Measurements from ENCODE around the gene MFAP4.

The MFAP4 gene

GRCh38 chr17:19372866-19373504 lies 14.0 kb downstream of the MFAP4 start:
- DNase-seq (ENCODE audit: low read depth, low spot score) = no peak
- no peak overlapping the region for H3K9ac ChIP-seq (ENCODE audit: insufficient read length, low read depth)
- H3K36me3 ChIP-seq (ENCODE audit: insufficient read depth, insufficient read length, low read length) = no peaks in the 10 kb centered on the region
- no peak overlapping the region for H3K4me3 ChIP-seq (ENCODE audit: insufficient read length, low read depth)
- H3K4me1 ChIP-seq (ENCODE audit: insufficient read depth, insufficient read length) = peaks cover 7% of the 10 kb centered on the region
- no peak for TF ChIP-seq ZNF274 (IDR thresholded peaks at IDR 0.05; ENCODE audit: low read depth, low read length)
- no peaks in the 10 kb centered on the region for H3K9me3 ChIP-seq (ENCODE audit: insufficient read depth, low read length)
- no peaks in the 10 kb centered on the region for H3K27me3 ChIP-seq (ENCODE audit: insufficient read depth, insufficient read length)

- no peak overlapping the region for H3K9ac ChIP-seq (ENCODE audit: insufficient read length, low read depth)
- no peaks in the 10 kb centered on the region for H3K27me3 ChIP-seq (ENCODE audit: insufficient read depth, insufficient read length)
- peaks cover 7% of the 10 kb centered on the region for H3K4me1 ChIP-seq (ENCODE audit: insufficient read depth, insufficient read length)
- TF ChIP-seq YY1 (IDR thresholded peaks at IDR 0.05; ENCODE audit: insufficient read depth, insufficient read length) = no peak
- no peak for TF ChIP-seq SUZ12 (IDR thresholded peaks at IDR 0.05; ENCODE audit: extremely low read depth, insufficient read depth, insufficient read length)
- no peak for TF ChIP-seq ZNF274 (IDR thresholded peaks at IDR 0.05; ENCODE audit: low read depth, low read length)
- H3K9me3 ChIP-seq (ENCODE audit: insufficient read depth, low read length) = no peaks in the 10 kb centered on the region
- no peak overlapping the region for H3K4me3 ChIP-seq (ENCODE audit: insufficient read length, low read depth)
- H3K36me3 ChIP-seq (ENCODE audit: insufficient read depth, insufficient read length, low read length) = no peaks in the 10 kb centered on the region
- no peak for DNase-seq (ENCODE audit: low read depth, low spot score)
These were observed 14.6 kb downstream of the MFAP4 start for GRCh38 chr17:19372439-19372838.

- no peak for DNase-seq (ENCODE audit: low read depth, low spot score)
- Histone ChIP-seq H3K27me3 (ENCODE audit: insufficient read depth, insufficient read length) (no peaks in the 10 kb centered on the region), H3K9me3 (ENCODE audit: insufficient read depth, low read length) (no peaks in the 10 kb centered on the region), H3K4me3 (ENCODE audit: insufficient read length, low read depth) (no peak overlapping the region), H3K36me3 (ENCODE audit: insufficient read depth, insufficient read length, low read length) (no peaks in the 10 kb centered on the region), H3K9ac (ENCODE audit: insufficient read length, low read depth) (no peak overlapping the region), H3K4me1 (ENCODE audit: insufficient read depth, insufficient read length) (peaks cover 7% of the 10 kb centered on the region)
- TF ChIP-seq YY1 (IDR thresholded peaks at IDR 0.05; ENCODE audit: insufficient read depth, insufficient read length) = no peak
- no peak for TF ChIP-seq ZNF274 (IDR thresholded peaks at IDR 0.05; ENCODE audit: low read depth, low read length)
- no peak for TF ChIP-seq SUZ12 (IDR thresholded peaks at IDR 0.05; ENCODE audit: extremely low read depth, insufficient read depth, insufficient read length)
These were observed 15.0 kb downstream of the MFAP4 start for GRCh38 chr17:19372011-19372370.

- TF ChIP-seq ZNF274 (IDR thresholded peaks at IDR 0.05; ENCODE audit: low read depth, low read length) (no peak), SUZ12 (IDR thresholded peaks at IDR 0.05; ENCODE audit: extremely low read depth, insufficient read depth, insufficient read length) (no peak), YY1 (IDR thresholded peaks at IDR 0.05; ENCODE audit: insufficient read depth, insufficient read length) (no peak)
- Histone ChIP-seq H3K36me3 (ENCODE audit: insufficient read depth, insufficient read length, low read length) (no peaks in the 10 kb centered on the region), H3K9me3 (ENCODE audit: insufficient read depth, low read length) (no peaks in the 10 kb centered on the region), H3K4me3 (ENCODE audit: insufficient read length, low read depth) (no peak overlapping the region), H3K9ac (ENCODE audit: insufficient read length, low read depth) (no peak overlapping the region), H3K27me3 (ENCODE audit: insufficient read depth, insufficient read length) (no peaks in the 10 kb centered on the region), H3K4me1 (ENCODE audit: insufficient read depth, insufficient read length) (peaks cover 7% of the 10 kb centered on the region)
- no peak for DNase-seq (ENCODE audit: low read depth, low spot score)
These were observed 15.6 kb downstream of the MFAP4 start for GRCh38 chr17:19371259-19372010.

- no peak for DNase-seq (ENCODE audit: low read depth, low spot score)
- TF ChIP-seq YY1 (IDR thresholded peaks at IDR 0.05; ENCODE audit: insufficient read depth, insufficient read length) (no peak), ZNF274 (IDR thresholded peaks at IDR 0.05; ENCODE audit: low read depth, low read length) (no peak), SUZ12 (IDR thresholded peaks at IDR 0.05; ENCODE audit: extremely low read depth, insufficient read depth, insufficient read length) (no peak)
- peaks cover 7% of the 10 kb centered on the region for H3K4me1 ChIP-seq (ENCODE audit: insufficient read depth, insufficient read length)
- peak overlapping the region; percentile 9 for H3K9ac ChIP-seq (ENCODE audit: insufficient read length, low read depth)
- H3K36me3 ChIP-seq (ENCODE audit: insufficient read depth, insufficient read length, low read length) = no peaks in the 10 kb centered on the region
- H3K9me3 ChIP-seq (ENCODE audit: insufficient read depth, low read length) = no peaks in the 10 kb centered on the region
- H3K27me3 ChIP-seq (ENCODE audit: insufficient read depth, insufficient read length) = no peaks in the 10 kb centered on the region
- no peak overlapping the region for H3K4me3 ChIP-seq (ENCODE audit: insufficient read length, low read depth)
These were observed 16.5 kb downstream of the MFAP4 start for GRCh38 chr17:19370493-19370960.

GRCh38 chr17:19369846-19370492 lies 17.0 kb downstream of the MFAP4 start:
- no peaks in the 10 kb centered on the region for H3K27me3 ChIP-seq (ENCODE audit: insufficient read depth, insufficient read length)
- H3K36me3 ChIP-seq (ENCODE audit: insufficient read depth, insufficient read length, low read length) = no peaks in the 10 kb centered on the region
- no peaks in the 10 kb centered on the region for H3K9me3 ChIP-seq (ENCODE audit: insufficient read depth, low read length)
- no peak for DNase-seq (ENCODE audit: low read depth, low spot score)
- H3K9ac ChIP-seq (ENCODE audit: insufficient read length, low read depth) = no peak overlapping the region
- TF ChIP-seq YY1 (IDR thresholded peaks at IDR 0.05; ENCODE audit: insufficient read depth, insufficient read length) (no peak), SUZ12 (IDR thresholded peaks at IDR 0.05; ENCODE audit: extremely low read depth, insufficient read depth, insufficient read length) (no peak), ZNF274 (IDR thresholded peaks at IDR 0.05; ENCODE audit: low read depth, low read length) (no peak)
- peaks cover 12% of the 10 kb centered on the region for H3K4me1 ChIP-seq (ENCODE audit: insufficient read depth, insufficient read length)
- no peak overlapping the region for H3K4me3 ChIP-seq (ENCODE audit: insufficient read length, low read depth)

GRCh38 chr17:19369107-19369778 lies 17.7 kb downstream of the MFAP4 start:
- TF ChIP-seq SUZ12 (IDR thresholded peaks at IDR 0.05; ENCODE audit: extremely low read depth, insufficient read depth, insufficient read length) = no peak
- TF ChIP-seq ZNF274 (IDR thresholded peaks at IDR 0.05; ENCODE audit: low read depth, low read length) = no peak
- TF ChIP-seq YY1 (IDR thresholded peaks at IDR 0.05; ENCODE audit: insufficient read depth, insufficient read length) = no peak
- Histone ChIP-seq H3K9me3 (ENCODE audit: insufficient read depth, low read length) (no peaks in the 10 kb centered on the region), H3K4me3 (ENCODE audit: insufficient read length, low read depth) (no peak overlapping the region), H3K4me1 (ENCODE audit: insufficient read depth, insufficient read length) (peaks cover 13% of the 10 kb centered on the region), H3K9ac (ENCODE audit: insufficient read length, low read depth) (no peak overlapping the region), H3K27me3 (ENCODE audit: insufficient read depth, insufficient read length) (no peaks in the 10 kb centered on the region), H3K36me3 (ENCODE audit: insufficient read depth, insufficient read length, low read length) (no peaks in the 10 kb centered on the region)
- no peak for DNase-seq (ENCODE audit: low read depth, low spot score)
